Parathyroid adenoma (tissue), 2 donors: ENCODE data around the gene SBNO2.
"Not testable (repeated sequence)": the region's sequence is repeated elsewhere in the genome, so short reads cannot be mapped to it uniquely, and the experiment has no call there.

Experiments used
- H2AFZ ChIP-seq: fragments of 300-600 bp; sonication (generic); one replicate; pipeline ENCODE4 v1.7.0; 2017; ENCODE audit warnings: antibody characterized with exemption, mild to moderate bottlenecking
- H3K27ac ChIP-seq: fragments of 300-600 bp; sonication (generic); one replicate; pipeline ENCODE4 v1.7.0; 2017
- H3K27me3 ChIP-seq: fragments of 300-600 bp; sonication (generic); one replicate; pipeline ENCODE4 v1.7.0; 2017; ENCODE audit warnings: low read length; ENCODE audit not compliant: control insufficient read depth, insufficient read depth
- H3K36me3 ChIP-seq: fragments of 300-600 bp; sonication (generic); one replicate; pipeline ENCODE4 v1.7.0; 2017; ENCODE audit warnings: low read length; ENCODE audit not compliant: control insufficient read depth, insufficient read depth
- H3K4me1 ChIP-seq: fragments of 300-600 bp; sonication (generic); one replicate; pipeline ENCODE4 v1.7.0; 2017; ENCODE audit warnings: control low read depth
- H3K4me2 ChIP-seq: fragments of 300-600 bp; sonication (generic); one replicate; pipeline ENCODE4 v1.7.0; 2017; ENCODE audit warnings: low read length
- H3K4me3 ChIP-seq: fragments of 300-600 bp; sonication (generic); one replicate; pipeline ENCODE4 v1.7.0; 2017; ENCODE audit warnings: low read depth, low read length
- H3K79me2 ChIP-seq: fragments of 300-600 bp; sonication (generic); one replicate; pipeline ENCODE4 v1.7.0; 2017; ENCODE audit warnings: control low read depth
- H3K9ac ChIP-seq: fragments of 300-600 bp; sonication (generic); one replicate; pipeline ENCODE4 v1.7.0; 2017; ENCODE audit warnings: mild to moderate bottlenecking
- H3K9me3 ChIP-seq: fragments of 300-600 bp; sonication (generic); one replicate; pipeline ENCODE4 v1.7.0; 2017; ENCODE audit warnings: low read length; ENCODE audit not compliant: control insufficient read depth
- CTCF ChIP-seq: fragments of 300-600 bp; sonication (generic); IDR thresholded peaks from one replicate; pipeline ENCODE4 v1.7.0; 2017; ENCODE audit warnings: antibody characterized with exemption, mild to moderate bottlenecking
- donor health status: primary hyperparathyroidism.

SBNO2 gene

GRCh38 chr19:1129535-1129934 is 44.5 kb downstream of the SBNO2 start:
- H3K4me1 ChIP-seq, result no peaks in the 10 kb centered on the region
- no peaks in the 10 kb centered on the region for H3K9me3 ChIP-seq
- no peaks in the 10 kb centered on the region for H3K36me3 ChIP-seq
- no peak for TF ChIP-seq CTCF
- H3K9ac ChIP-seq, result no peak overlapping the region
- peaks cover 12% of the 10 kb centered on the region for H3K79me2 ChIP-seq
- no peak overlapping the region for H3K4me3 ChIP-seq
- no peak overlapping the region for H3K27ac ChIP-seq
- H3K4me2 ChIP-seq, result no peak overlapping the region
- no peaks in the 10 kb centered on the region for H3K27me3 ChIP-seq
- no peak overlapping the region for H2AFZ ChIP-seq

GRCh38 chr19:1129084-1129483 is 45.0 kb downstream of the SBNO2 start:
- not testable (repeated sequence) for H3K27ac ChIP-seq, H3K36me3 ChIP-seq, H3K79me2 ChIP-seq, H3K27me3 ChIP-seq, H3K4me3 ChIP-seq, H2AFZ ChIP-seq, H3K9me3 ChIP-seq, H3K9ac ChIP-seq, H3K4me2 ChIP-seq, H3K4me1 ChIP-seq

- H3K27me3 ChIP-seq, result no peaks in the 10 kb centered on the region
- no peak overlapping the region for H3K27ac ChIP-seq
- H3K4me3 ChIP-seq, result no peak overlapping the region
- H2AFZ ChIP-seq, result no peak overlapping the region
- no peak for TF ChIP-seq CTCF
- no peaks in the 10 kb centered on the region for H3K36me3 ChIP-seq
- H3K9me3 ChIP-seq, result no peaks in the 10 kb centered on the region
- no peaks in the 10 kb centered on the region for H3K4me1 ChIP-seq
- no peak overlapping the region for H3K9ac ChIP-seq
- H3K79me2 ChIP-seq, result peaks cover 5% of the 10 kb centered on the region
- H3K4me2 ChIP-seq, result no peak overlapping the region
These were observed 46.0 kb downstream of the SBNO2 start for GRCh38 chr19:1128106-1128505.

GRCh38 chr19:1126984-1127760 is 46.9 kb downstream of the SBNO2 start:
- Histone ChIP-seq H3K4me3 (no peak overlapping the region), H3K27me3 (no peaks in the 10 kb centered on the region), H3K9ac (no peak overlapping the region), H3K27ac (no peak overlapping the region), H3K4me2 (no peak overlapping the region), H2AFZ (no peak overlapping the region), H3K36me3 (no peaks in the 10 kb centered on the region), H3K79me2 (peaks cover 5% of the 10 kb centered on the region), H3K4me1 (no peaks in the 10 kb centered on the region), H3K9me3 (no peaks in the 10 kb centered on the region)
- no peak for TF ChIP-seq CTCF

GRCh38 chr19:1125601-1126467 is 48.2 kb downstream of the SBNO2 start:
- Histone ChIP-seq H3K36me3 (no peaks in the 10 kb centered on the region), H3K27me3 (no peaks in the 10 kb centered on the region), H3K9ac (no peak overlapping the region), H3K9me3 (no peaks in the 10 kb centered on the region), H3K4me1 (no peaks in the 10 kb centered on the region), H3K79me2 (peaks cover 5% of the 10 kb centered on the region), H2AFZ (no peak overlapping the region), H3K4me3 (no peak overlapping the region), H3K4me2 (no peak overlapping the region), H3K27ac (no peak overlapping the region)
- TF ChIP-seq CTCF, result no peak
